NCI-H146 (cell line): ENCODE data around the gene TMEM132C.
A peak's percentile ranks its signal among the peaks of the same experiment; 100 is the strongest.
"Not testable (repeated sequence)": the region's sequence is repeated elsewhere in the genome, so short reads cannot be mapped to it uniquely, and the experiment has no call there.

ENCODE experiments used
- DNase-seq: peaks from one replicate; lab custom pipeline; 2025; lab: John Stamatoyannopoulos, UW

Gene TMEM132C

DNA sequence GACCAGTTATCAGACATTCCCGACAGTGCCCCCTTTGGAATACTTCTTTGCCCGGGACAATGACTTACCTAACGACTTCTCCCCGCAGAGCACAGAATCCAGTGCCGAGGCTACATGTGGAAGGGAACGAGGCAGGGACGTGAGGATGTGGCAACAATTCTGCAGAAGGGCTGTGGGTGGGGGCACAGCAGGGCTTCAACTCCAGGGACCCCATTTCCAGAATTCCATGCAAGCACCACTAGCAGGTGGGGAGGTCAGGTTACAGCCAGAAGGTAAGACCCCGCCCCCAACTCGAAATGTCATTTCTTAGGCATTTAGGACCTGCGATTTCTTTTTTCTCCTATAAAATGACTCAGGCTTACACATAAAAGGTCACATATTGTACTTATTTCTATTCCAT, 207.9 kb downstream of the TMEM132C start:
- DNase-seq: no peak

- no peak for DNase-seq
Measured at GRCh38 chr12:128476266-128476665, 209.3 kb downstream of the TMEM132C start.

DNA sequence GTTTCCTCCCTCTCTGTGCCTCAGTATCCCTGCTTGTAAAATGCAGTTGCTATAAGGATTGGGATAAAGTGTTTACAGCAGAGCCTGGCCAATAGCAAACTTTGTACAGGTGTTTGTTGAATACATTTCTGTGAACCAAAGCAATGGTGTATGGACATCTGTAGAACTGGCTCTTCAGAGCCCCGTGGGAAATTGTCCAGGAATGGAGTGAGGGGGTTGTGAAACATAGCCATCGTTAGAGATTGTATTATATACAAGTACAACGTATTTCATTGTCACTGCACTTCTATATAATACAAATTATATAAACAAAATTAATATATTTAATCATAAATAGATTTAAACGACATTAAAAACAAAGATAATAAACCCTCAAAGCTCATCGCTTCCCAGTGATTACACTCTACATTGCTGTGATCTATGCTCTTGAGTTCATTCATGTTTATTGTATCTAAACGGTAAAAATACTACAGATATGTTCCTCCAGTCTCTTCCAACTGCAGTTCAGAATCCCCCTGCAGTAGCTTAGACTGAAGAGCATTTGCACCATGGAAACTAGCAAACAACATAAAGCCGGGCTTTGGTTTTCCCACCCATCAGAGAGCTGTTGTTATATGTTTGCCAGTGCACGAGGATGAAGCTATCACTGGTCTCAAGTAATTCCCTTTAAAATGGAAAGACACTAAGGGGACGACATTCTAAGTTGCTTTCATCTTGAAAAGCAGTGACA, 216.7 kb downstream of the TMEM132C start:
- DNase-seq: no peak

GRCh38 chr12:128497376-128497775, 230.4 kb downstream of the TMEM132C start:
- DNase-seq: not testable (repeated sequence)

DNA sequence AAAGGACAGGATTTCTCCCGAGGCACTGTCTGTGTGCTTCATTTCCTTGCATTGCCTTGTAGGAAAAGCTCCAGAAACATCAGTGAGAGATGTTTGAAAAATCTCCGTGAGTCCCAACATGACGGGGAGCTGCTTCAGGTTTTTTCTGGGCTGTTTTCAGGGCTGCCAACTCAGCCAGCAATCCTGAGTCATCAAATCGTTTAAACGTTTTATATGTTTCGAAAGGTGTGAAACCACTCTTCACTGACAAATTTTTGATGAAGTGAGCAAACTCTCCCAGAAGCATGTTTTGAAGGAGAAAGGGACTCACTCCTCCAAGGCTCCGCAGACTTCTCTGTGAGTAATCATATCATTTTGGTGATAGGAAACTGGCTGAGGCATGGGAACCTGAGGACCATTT, 240.5 kb downstream of the TMEM132C start:
- DNase-seq: no peak

DNA sequence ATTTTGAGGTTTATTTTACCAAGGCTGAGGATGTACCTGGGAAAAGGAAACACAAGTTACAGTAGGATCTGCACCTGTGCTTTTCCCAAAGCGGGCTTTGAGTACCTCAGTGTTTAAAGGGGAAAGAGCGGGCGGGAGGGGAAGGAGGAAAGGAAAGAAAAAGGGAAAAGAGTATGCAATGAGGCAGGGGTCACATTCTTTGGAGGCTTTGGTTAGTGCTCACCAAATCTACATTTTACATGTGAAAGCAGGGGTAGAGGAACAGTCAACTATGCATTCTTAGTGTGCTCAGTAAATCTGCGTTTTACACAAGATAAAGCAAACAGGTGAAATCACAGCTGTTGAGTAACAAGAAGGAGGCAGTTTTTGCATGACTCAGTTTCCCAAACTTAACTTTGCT, 242.2 kb downstream of the TMEM132C start:
- no peak for DNase-seq

GRCh38 chr12:128510511-128510910, 243.5 kb downstream of the TMEM132C start:
- DNase-seq: no peak

DNA sequence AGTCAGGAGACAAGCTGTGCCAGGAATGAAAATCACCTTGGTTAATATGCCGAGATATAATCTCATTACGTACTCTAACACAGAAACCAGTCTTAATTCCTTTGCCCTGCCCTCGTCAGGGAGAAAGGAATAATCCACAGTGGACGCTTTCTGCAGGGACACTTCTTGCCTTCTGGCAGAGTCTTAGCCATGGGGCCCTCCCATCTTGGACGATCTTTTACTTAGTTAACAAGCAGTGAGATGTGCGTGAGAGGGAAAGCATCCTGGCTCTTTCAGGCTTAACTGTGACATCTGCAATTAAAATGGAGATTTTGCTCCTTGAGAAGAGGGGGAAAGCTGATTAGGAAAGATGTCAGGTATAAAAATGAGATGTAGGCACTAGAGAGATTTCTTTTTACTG, 246.4 kb downstream of the TMEM132C start:
- DNase-seq: no peak

DNA sequence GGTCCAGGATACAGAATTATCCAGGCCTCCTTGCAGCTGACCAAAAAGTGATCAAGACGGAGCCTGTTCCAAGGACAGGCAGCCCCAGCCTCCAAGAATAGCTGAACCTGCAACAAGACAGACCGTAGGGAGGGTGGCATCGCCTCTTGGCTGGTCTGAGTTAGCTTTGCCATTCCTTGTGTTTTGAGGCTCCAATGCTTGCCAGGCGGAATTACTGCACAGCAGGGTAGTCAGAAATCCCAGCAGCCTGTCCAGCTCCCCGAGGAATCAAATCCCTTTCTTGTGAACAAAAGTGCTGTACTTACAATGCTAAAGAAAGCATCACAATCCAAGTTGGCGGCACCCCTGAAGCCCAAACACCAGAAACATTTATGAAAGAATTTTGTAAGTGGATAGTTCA, 246.9 kb downstream of the TMEM132C start:
- DNase-seq: no peak

- no peak for DNase-seq
Measured at GRCh38 chr12:128518644-128519043, 251.7 kb downstream of the TMEM132C start.

GRCh38 chr12:128519426-128519825, 252.5 kb downstream of the TMEM132C start:
- DNase-seq: no peak

GRCh38 chr12:128521981-128522380, 255.0 kb downstream of the TMEM132C start:
- DNase-seq: no peak

- DNase-seq: peak; percentile 8
Measured at GRCh38 chr12:128524439-128524838, 257.5 kb downstream of the TMEM132C start.

DNA sequence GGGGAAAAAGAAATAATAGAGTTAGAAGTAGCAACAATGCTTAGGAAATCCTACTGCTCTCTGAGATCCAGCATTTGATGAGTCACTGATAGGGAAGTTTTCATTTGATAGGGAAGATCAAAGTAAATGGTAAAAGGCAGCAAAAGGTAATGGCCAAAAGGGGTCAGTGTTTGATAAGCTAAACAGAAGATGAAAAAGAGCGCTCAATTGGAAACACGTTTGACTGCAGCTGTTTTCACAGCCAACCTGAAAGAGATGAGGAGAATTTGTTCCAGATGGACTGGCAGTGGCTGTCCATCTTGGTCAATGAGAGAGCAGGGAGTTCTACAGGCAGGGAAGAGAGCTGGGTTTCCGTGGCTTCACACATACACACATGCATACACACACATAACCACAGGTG, 264.2 kb downstream of the TMEM132C start:
- DNase-seq: peak; percentile 14

GRCh38 chr12:128534906-128535305, 267.9 kb downstream of the TMEM132C start:
- DNase-seq: no peak

- DNase-seq: no peak
Measured at GRCh38 chr12:128536810-128537209, 269.8 kb downstream of the TMEM132C start.

DNA sequence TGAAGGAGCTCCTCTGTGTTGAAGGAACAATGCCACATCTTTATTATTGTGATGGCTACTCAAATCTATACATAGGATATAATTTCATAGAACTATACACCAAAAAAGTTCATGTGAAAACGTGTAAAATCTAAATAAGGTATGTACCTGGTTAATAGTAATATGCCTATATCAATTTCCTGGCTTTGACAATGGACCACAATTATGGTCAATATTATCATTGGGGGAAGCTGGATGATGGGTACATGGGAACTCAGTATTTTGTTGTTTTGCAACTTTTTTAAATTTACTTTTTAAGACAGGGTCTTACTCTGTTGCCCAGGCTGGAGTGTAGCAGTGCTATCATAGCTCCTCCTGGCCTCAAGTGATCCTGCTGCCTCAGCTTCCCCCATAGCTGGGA, 270.7 kb downstream of the TMEM132C start:
- DNase-seq: no peak

GRCh38 chr12:128542844-128543243, 275.9 kb downstream of the TMEM132C start:
- no peak for DNase-seq

- no peak for DNase-seq
Measured at GRCh38 chr12:128543460-128543859, 276.5 kb downstream of the TMEM132C start.

- no peak for DNase-seq
Measured at GRCh38 chr12:128543971-128544370, 277.0 kb downstream of the TMEM132C start.

GRCh38 chr12:128548949-128549348, 282.0 kb downstream of the TMEM132C start:
- DNase-seq: no peak

GRCh38 chr12:128549601-128550218, 282.7 kb downstream of the TMEM132C start:
- no peak for DNase-seq

- DNase-seq: peak; percentile 76
Measured at GRCh38 chr12:128551266-128551665, 284.3 kb downstream of the TMEM132C start.
